ENCODE data around the gene PRX. TPM values are rescaled to one million over a fixed set of nuclear protein-coding genes. Genes with fewer than 3 reads are reported as not detected.
"Not testable (repeated sequence)": the region's sequence is repeated elsewhere in the genome, so short reads cannot be mapped to it uniquely, and the experiment has no call there.

The PRX gene
- total RNA-seq, 6 experiments from 2014 or later, result 0.86 to 1.5 (median 0.94) TPM

DNA sequence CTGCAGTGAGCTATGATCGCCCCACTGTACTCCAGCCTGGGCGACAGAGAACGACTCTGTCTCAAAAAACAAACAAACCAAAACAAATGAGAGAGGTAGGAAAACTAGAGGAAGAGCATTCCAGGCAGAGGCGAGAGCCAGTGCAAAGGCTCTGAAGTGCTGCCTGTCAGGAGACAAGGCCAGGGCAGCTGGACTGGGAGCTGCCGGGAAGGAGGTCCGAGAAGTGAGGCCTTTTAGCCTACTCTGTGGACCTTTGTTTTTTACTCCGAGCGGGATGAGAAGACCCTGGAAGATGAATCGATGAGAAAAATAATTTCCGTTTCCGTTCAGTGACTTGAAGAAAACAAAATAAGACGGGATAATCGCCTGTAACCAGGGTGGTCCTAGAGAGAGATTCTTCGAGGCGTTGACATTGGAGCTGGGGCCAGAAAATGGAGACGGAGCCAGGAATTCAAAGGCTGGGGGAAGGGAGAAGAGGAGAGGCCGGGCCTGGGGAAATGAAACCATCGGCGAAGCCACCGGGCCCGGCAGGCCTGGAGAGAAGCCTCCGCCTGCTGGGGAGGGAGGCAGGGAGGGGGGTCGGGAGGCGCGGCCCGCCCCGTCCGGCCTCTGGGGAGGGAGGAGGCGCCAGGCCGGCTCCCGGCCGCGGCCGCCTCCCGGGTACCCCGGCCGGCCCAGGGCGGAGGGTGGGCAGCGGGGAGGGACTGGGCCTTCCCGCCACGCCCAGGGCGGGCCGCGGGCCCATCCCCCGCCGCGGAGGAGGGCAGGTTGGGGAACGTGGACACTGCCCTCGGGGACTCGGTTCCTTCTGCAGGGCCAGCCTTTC, 20.4 kb upstream of the PRX start:
- H3K27ac Mint-ChIP-seq, result peak overlapping the region; percentile 100

DNA sequence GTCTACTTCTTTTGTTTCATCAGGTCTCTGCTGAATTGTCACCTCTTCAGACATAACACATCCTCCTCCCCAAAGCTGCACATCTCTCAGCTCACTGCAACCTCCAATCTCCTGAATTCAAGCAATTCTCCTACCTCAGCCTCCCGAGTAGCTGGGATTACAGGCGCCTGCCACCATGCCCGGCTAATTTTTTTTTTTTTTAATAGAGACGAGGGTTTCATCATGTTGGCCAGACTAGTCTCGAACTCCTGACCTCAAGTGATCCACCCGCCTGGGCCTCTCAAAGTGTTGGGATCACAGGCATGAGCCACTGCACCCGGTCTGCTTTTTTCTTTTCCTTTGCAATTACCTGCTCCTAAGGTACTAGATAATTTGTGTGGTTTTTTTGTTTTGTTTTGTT, 19.6 kb upstream of the PRX start:
- peak overlapping the region; percentile 94 for H3K4me3 Mint-ChIP-seq

More for the DNA sequence above, 20.4 kb upstream of the PRX start:
- DNase-seq, result peak; percentile 82
- Mint-ChIP-seq H3K9me3 (no peaks in the 10 kb centered on the region), H3K36me3 (ENCODE audit: low read depth) (peaks cover 7% of the 10 kb centered on the region), H3K4me1 (ENCODE audit: low read depth) (peaks cover 17% of the 10 kb centered on the region), H3K27me3 (ENCODE audit: insufficient read depth) (peaks cover 1% of the 10 kb centered on the region; the same call in 1 of the 2 replicates), H3K4me3 (peak overlapping the region; percentile 94)
- TF ChIP-seq, protein P1, sequence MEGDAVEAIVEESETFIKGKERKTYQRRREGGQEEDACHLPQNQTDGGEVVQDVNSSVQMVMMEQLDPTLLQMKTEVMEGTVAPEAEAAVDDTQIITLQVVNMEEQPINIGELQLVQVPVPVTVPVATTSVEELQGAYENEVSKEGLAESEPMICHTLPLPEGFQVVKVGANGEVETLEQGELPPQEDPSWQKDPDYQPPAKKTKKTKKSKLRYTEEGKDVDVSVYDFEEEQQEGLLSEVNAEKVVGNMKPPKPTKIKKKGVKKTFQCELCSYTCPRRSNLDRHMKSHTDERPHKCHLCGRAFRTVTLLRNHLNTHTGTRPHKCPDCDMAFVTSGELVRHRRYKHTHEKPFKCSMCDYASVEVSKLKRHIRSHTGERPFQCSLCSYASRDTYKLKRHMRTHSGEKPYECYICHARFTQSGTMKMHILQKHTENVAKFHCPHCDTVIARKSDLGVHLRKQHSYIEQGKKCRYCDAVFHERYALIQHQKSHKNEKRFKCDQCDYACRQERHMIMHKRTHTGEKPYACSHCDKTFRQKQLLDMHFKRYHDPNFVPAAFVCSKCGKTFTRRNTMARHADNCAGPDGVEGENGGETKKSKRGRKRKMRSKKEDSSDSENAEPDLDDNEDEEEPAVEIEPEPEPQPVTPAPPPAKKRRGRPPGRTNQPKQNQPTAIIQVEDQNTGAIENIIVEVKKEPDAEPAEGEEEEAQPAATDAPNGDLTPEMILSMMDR (IDR thresholded peaks at IDR 0.05), result no peak

DNA sequence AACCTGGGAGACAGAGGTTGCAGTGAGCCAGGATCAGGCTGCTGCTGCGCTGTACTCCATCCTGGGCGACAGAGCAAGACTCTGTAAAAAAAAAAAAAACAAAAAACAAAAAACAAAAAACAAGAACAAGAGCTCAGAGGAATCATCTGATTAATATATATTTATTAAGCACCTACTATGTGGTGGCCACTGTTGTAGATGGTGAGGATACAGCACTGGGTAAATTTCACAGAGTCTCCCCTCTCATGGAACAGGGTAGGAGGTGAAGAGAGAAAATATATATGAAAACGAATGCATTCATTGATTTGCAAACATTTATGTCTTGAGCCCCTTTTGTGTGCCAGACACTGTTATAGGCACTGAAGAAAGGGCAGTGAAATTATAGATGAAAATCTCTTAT, 18.5 kb upstream of the PRX start:
- no peak overlapping the region for H3K4me3 Mint-ChIP-seq
- H3K27ac Mint-ChIP-seq, result peak overlapping the region; percentile 52; the same call in 1 of the 2 replicates

More for the DNA sequence above, 19.6 kb upstream of the PRX start:
- H3K27ac Mint-ChIP-seq, result peak overlapping the region; percentile 100
- H3K36me3 Mint-ChIP-seq (ENCODE audit: low read depth); H3K9me3 Mint-ChIP-seq; H3K27me3 Mint-ChIP-seq (ENCODE audit: insufficient read depth); DNase-seq: not testable (repeated sequence)
- H3K4me1 Mint-ChIP-seq (ENCODE audit: low read depth), result peaks cover 17% of the 10 kb centered on the region

DNA sequence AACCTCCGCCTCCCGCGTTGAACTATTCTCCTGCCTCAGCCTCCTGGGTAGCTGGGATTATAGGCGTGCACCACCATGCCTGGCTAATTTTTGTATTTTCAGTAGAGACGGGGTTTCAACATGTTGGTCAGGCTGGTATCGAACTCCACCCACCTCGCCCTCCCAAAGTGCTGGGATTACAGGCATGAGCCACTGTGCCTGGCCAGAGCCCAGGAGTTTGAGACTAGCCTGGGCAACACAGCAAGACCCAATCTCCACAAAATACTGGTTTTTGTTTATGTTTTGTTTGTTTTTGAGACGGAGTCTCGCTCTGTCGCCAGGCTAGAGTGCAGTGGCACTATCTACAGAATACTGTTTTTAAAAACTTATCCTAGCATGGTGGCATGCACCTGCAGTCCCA, 17.1 kb upstream of the PRX start:
- H3K36me3 Mint-ChIP-seq (ENCODE audit: low read depth); H3K4me3 Mint-ChIP-seq; DNase-seq; H3K27me3 Mint-ChIP-seq (ENCODE audit: insufficient read depth); H3K27ac Mint-ChIP-seq; H3K9me3 Mint-ChIP-seq: not testable (repeated sequence)
- H3K4me1 Mint-ChIP-seq (ENCODE audit: low read depth), result peaks cover 22% of the 10 kb centered on the region

More for the DNA sequence above, 18.5 kb upstream of the PRX start:
- DNase-seq, result no peak
- Mint-ChIP-seq H3K36me3 (ENCODE audit: low read depth) (no peaks in the 10 kb centered on the region), H3K9me3 (no peaks in the 10 kb centered on the region), H3K4me1 (ENCODE audit: low read depth) (peaks cover 17% of the 10 kb centered on the region), H3K27me3 (ENCODE audit: insufficient read depth) (peaks cover 1% of the 10 kb centered on the region; the same call in 1 of the 2 replicates)
- TF ChIP-seq, protein P1 (IDR thresholded peaks at IDR 0.05), result no peak

DNA sequence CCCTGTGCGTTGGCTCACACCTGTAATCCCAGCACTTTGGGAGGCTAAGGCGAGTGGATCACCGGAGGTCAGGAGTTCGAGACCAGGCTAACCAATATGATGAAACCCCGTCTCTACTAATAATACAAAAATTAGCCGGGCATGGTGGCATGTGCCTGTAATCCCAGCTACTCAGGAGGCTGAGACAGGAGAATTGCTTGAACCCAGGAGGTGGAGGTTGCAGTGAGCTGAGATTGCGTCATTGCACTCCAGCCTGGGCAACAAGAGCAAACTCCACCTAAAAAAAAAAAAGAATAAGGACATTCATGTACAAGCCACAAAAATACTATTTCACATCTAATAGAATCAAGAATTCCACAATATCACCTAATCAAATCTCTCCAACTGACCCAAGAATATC, 15.0 kb upstream of the PRX start:
- DNase-seq, result not testable (repeated sequence)

DNA sequence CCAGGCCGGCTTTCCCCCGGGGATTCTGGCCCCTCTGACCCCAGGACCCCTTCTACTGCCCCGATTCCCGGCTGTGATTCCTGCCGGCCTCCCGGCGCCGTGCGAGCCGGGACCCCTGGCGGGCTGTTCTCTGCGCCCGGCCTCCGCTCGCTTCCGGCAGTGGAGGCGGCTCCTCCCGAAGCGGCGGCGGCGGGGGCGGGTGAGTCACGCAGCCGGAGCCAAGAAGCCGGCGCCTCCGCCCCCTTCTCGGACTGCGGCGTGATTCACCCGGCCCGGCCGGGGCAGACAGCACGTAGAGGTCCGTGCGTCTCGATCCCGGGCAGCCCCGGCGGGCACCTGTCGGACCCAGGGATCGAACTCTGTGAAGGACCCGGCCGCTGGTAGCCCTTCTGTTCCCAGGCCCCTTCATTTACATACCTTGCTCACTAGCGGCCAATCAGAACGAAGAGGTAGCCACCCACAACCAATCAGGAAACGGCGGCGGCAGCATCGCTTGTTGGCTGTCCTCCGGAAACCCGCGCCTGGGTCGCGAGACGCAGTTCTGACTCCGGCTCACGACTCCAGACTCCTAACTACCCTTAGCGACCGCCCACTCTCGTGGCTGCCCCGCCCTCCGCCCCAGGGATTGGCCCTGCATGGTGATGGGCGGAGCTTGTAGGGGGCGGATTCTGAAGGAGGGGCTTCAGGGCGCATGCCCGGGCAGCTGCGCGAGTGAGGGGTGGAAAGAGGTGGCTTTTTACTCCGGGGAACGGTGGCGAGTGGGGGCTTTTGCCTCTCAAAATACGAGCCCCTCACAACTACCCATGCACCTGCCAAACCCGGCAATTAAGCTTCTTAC, 12.5 kb upstream of the PRX start, which contains the start of gene SERTAD1:
Gene SERTAD1, minus strand, starts transcription at position 543 of the 838 bp plus-strand sequence. CDS start 2,446 bp downstream, outside the sequence.
- Mint-ChIP-seq H3K27me3 (ENCODE audit: insufficient read depth) (peaks cover 4% of the 10 kb centered on the region), H3K4me3 (peak within 1 kb of the TSS; percentile 98), H3K27ac (peak within 1 kb of the TSS; percentile 97), H3K36me3 (ENCODE audit: low read depth) (peaks cover 15% of the 10 kb centered on the region), H3K9me3 (no peaks in the 10 kb centered on the region), H3K4me1 (ENCODE audit: low read depth) (peaks cover 25% of the 10 kb centered on the region)
- TF ChIP-seq, protein P1 (IDR thresholded peaks at IDR 0.05), result peak; percentile 89
- DNase-seq, result peak; percentile 99

More for the DNA sequence above, 15.0 kb upstream of the PRX start:
- Mint-ChIP-seq H3K4me1 (ENCODE audit: low read depth) (peaks cover 22% of the 10 kb centered on the region), H3K36me3 (ENCODE audit: low read depth) (peaks cover 11% of the 10 kb centered on the region)
- not testable (repeated sequence) for H3K27me3 Mint-ChIP-seq (ENCODE audit: insufficient read depth); H3K27ac Mint-ChIP-seq; H3K4me3 Mint-ChIP-seq; H3K9me3 Mint-ChIP-seq

Data from HFFc6 (cell line).